ENCODE data around the gene NAT14. TPM values are rescaled to one million over a fixed set of nuclear protein-coding genes. Genes with fewer than 3 reads are reported as not detected.

The NAT14 gene
- 11.7 and 18.2 TPM in 2 replicates for total RNA-seq

DNA sequence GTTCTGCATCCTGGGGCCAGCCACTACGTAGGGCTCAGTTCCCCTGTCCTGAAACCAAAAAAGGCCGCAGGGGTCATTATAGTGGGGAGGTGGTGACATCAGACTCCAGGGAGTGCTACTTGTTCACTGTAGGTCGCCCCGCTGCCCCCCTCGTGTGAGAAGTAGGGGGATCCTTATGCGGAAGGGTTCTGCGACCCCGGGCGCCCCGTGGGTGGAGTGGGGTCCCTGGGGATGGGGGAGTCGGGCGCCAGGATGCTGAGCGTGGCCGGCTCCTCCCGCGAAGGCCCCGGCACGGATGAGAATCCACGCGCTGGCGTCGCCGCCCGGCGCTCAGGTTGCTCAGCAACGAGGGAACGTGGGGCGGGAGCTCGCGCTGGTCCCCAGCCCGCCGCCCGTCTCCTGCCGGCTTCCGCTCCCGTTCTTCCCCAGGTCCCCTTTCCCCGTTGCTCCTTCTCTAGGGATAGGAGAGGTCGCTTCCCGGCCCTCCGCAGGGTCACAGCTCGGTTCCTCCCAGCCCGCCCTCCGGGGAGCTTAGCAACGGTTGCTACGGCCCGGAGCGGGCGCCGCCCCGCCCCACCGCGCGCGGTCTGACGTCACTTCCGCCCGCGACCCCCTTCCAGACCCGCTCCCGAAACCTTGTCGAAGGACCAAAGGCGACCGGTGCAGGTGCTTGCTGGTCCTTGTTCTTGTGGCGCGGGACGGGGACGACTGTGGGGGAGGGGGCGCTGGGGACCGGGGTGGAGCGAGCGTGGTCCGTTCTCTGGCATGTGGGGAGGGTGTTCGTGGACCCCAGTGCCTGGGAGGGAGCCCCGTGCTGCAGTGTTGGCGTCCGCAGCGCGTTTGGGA lies at the start of gene NAT14:
Gene NAT14 (plus strand): TSS at position 596 of the 846 bp plus-strand sequence. CDS start 521 bp downstream, outside the sequence.

GRCh38 chr19:55443045-55443823 lies 41.8 kb upstream of the NAT14 start, which contains the start of gene SHISA7:
Gene SHISA7, minus strand, starts transcription at chr19:55443300. Its CDS starts 437 bp downstream, at chr19:55442863.

DNA sequence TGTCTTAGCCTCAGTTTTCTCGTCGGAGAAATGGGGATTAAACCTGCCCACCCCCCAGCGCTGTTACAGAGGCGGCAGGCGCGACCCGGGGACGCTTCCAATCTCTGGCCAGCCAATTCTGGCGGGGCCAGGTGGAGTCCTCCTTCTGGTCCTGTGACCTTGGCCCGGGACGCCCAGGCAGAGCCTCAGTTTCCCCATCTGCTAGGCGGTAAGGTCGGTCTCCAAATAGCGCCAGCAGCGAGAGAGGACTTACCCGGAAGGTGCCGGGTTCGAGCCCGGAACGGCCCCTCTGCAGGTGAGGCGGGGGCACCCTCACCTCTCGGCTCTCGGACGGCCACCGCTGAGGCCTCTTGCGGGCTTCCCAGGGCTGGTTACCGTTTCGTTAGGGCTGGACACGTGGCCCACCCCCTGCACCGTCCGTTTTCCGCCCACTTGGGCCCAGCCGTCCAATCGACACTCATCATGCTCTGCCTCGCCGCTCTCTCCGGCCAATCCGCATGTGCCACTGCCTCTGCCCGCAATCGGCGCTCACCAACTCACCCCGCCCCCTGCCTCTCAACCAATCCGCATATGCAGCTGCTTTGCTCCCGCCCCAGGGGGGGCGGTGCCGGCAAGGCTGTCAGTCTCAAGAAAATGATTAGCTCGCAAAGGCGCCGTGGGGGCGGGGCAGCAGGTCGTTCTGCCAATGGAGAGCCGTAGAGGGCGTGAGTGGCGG lies 23.6 kb upstream of the NAT14 start, which contains the start of gene ISOC2:
Gene ISOC2 (minus strand): TSS at position 384 of the 715 bp plus-strand sequence. CDS start 5,156 bp downstream, outside the sequence.

DNA sequence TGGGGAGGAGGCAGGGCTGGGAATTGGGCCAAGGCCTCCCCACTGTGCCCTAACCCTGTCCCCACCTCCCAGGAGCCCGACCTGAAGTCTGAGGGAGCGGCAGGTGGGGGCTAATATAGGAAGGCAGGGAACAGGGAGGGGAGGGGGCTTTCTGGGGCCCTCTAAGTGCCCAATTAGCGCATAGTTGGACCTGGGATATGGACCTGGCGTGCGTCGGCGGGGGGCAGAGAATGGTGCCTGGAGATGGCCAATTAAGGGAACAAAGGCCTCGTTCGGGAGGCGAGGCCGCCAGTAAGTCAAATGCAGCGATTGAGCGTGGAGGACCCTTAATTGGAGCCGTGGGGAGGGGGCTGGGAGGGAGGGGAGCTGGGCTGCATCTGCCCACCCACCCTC lies 20.3 kb upstream of the NAT14 start, which contains the start of gene C19orf85:
Gene C19orf85 (minus strand): TSS at position 90 of the 393 bp plus-strand sequence. CDS start 197 bp downstream, outside the sequence.

DNA sequence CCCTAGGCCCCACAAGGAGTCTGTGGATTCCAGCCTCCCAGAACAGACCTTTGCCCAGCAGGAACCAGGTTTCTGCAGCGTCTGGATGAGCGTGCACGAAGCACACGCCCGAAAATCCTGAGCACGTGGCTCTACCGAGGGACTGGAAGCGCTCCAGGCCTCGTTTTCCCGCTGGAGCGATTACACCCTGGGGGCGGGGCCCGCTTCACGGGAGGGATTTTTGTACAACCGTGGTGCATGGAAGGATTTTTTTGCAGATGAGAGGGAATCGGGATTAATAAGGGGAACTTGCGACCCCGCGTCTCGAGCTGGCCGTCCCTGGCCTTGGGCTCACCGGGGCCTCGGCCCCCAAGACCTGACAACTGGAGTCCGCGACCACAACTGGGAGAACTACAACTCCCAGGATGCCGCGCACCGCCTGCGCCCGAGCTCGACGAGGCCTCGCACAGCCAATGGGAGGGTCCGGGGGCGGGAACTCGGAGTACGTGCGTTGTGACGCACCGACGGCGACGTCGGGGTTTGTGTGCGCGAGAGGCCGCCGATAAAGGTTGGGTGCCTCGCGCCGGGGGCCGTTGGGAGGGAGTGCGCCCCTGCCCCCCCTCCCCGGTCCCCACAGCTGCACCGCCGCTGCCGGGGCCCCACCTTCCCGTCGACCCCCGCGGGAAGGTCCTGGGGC lies 8.8 kb upstream of the NAT14 start, which contains the start of gene ZNF628:
Gene ZNF628 (plus strand): TSS at position 518 of the 676 bp plus-strand sequence. CDS start 3,294 bp downstream, outside the sequence.

GRCh38 chr19:55487924-55488687 lies 3.1 kb downstream of the NAT14 start, which contains the start of gene SSC5D:
Gene SSC5D, plus strand, starts transcription at chr19:55488436. Its CDS starts 154 bp downstream, at chr19:55488590.

Other genes with a start within 250 kb of the NAT14 start
- 20.1 and 22.3 TPM in 2 replicates for gene PPP6R1, start 226.2 kb upstream of the NAT14 start, total RNA-seq
- 29.6 and 38.0 TPM in 2 replicates for gene HSPBP1, start 205.1 kb upstream of the NAT14 start, total RNA-seq
- 0.61 and 0.65 TPM in 2 replicates for gene BRSK1, start 201.2 kb upstream of the NAT14 start, total RNA-seq
- gene TMEM150B, start 159.8 kb upstream of the NAT14 start, total RNA-seq: not detected in 2 replicates
- 3.9 and 4.7 TPM in 2 replicates for gene KMT5C, start 145.3 kb upstream of the NAT14 start, total RNA-seq
- gene COX6B2, start 130.5 kb upstream of the NAT14 start, total RNA-seq: under 0.01 TPM in 1 of 2 replicates, not detected in the other
- gene GARIN5B, start 121.9 kb upstream of the NAT14 start, total RNA-seq: not detected in 2 replicates
- gene IL11, start 114.7 kb upstream of the NAT14 start, total RNA-seq: 0.46 and 2.6 TPM in 2 replicates
- gene TMEM190, start 108.4 kb upstream of the NAT14 start, total RNA-seq: not detected in 2 replicates
- gene TMEM238, start 100.9 kb upstream of the NAT14 start, total RNA-seq: 0.65 TPM in 1 of 2 replicates, not detected in the other
- 112 and 274 TPM in 2 replicates for gene RPL28, start 99.3 kb upstream of the NAT14 start, total RNA-seq
- 168 and 599 TPM in 2 replicates for gene UBE2S, start 77.4 kb upstream of the NAT14 start, total RNA-seq
- gene SHISA7, start 41.9 kb upstream of the NAT14 start, total RNA-seq: not detected in 2 replicates
- gene ISOC2, start 23.5 kb upstream of the NAT14 start, total RNA-seq: 50.6 and 74.1 TPM in 2 replicates
- not detected in 2 replicates for gene C19orf85, start 20.4 kb upstream of the NAT14 start, total RNA-seq
- 0.30 and 2.6 TPM in 2 replicates for gene ZNF628, start 8.6 kb upstream of the NAT14 start, total RNA-seq
- gene SSC5D, start 3.2 kb downstream of the NAT14 start, total RNA-seq: 0.32 and 2.3 TPM in 2 replicates
- gene SBK2, start 51.9 kb downstream of the NAT14 start, total RNA-seq: not detected in 2 replicates
- gene SBK3, start 60.4 kb downstream of the NAT14 start, total RNA-seq: 0.32 TPM in 1 of 2 replicates, not detected in the other
- 3.2 TPM in 2 replicates for gene ZNF579, start 95.7 kb downstream of the NAT14 start, total RNA-seq
- gene FIZ1, start 114.3 kb downstream of the NAT14 start, total RNA-seq: 1.8 and 2.6 TPM in 2 replicates
- 7.8 and 10.3 TPM in 2 replicates for gene ZNF524, start 115.1 kb downstream of the NAT14 start, total RNA-seq
- 0.61 and 0.65 TPM in 2 replicates for gene ZNF865, start 120.5 kb downstream of the NAT14 start, total RNA-seq
- 3.6 and 3.8 TPM in 2 replicates for gene ZNF784, start 139.4 kb downstream of the NAT14 start, total RNA-seq
- gene ZNF580, start 155.8 kb downstream of the NAT14 start, total RNA-seq: 1.9 and 2.7 TPM in 2 replicates
- 16.1 and 21.4 TPM in 2 replicates for gene ZNF581, start 158.5 kb downstream of the NAT14 start, total RNA-seq
- 7.6 and 7.8 TPM in 2 replicates for gene CCDC106, start 163.0 kb downstream of the NAT14 start, total RNA-seq
- 87.7 and 143 TPM in 2 replicates for gene U2AF2, start 169.8 kb downstream of the NAT14 start, total RNA-seq
- gene EPN1, start 190.0 kb downstream of the NAT14 start, total RNA-seq: 19.2 and 50.8 TPM in 2 replicates

Measured in epithelial cell of umbilical artery (primary cell).